ENCODE data around the gene BCL3.

BCL3 gene

GRCh38 chr19:44785271-44785670 lies 36.8 kb downstream of the BCL3 start:
- H3K4me3 ChIP-seq (ENCODE audit: low read depth, low read length) = no peak overlapping the region
- TF ChIP-seq CTCF (IDR thresholded peaks at IDR 0.05; ENCODE audit: low read depth, low read length) = no peak

- H3K4me3 ChIP-seq (ENCODE audit: low read depth, low read length) = no peak overlapping the region
- no peak for TF ChIP-seq CTCF (IDR thresholded peaks at IDR 0.05; ENCODE audit: low read depth, low read length)
Observed at GRCh38 chr19:44785993-44786392, 37.5 kb downstream of the BCL3 start.

GRCh38 chr19:44788971-44789370 lies 40.5 kb downstream of the BCL3 start:
- no peak overlapping the region for H3K4me3 ChIP-seq (ENCODE audit: low read depth, low read length)
- no peak for TF ChIP-seq CTCF (IDR thresholded peaks at IDR 0.05; ENCODE audit: low read depth, low read length)

- no peak overlapping the region for H3K4me3 ChIP-seq (ENCODE audit: low read depth, low read length)
- TF ChIP-seq CTCF (IDR thresholded peaks at IDR 0.05; ENCODE audit: low read depth, low read length) = no peak
Observed at GRCh38 chr19:44789943-44790483, 41.5 kb downstream of the BCL3 start.

GRCh38 chr19:44792281-44792680 lies 43.8 kb downstream of the BCL3 start:
- no peak overlapping the region for H3K4me3 ChIP-seq (ENCODE audit: low read depth, low read length)
- TF ChIP-seq CTCF (IDR thresholded peaks at IDR 0.05; ENCODE audit: low read depth, low read length) = no peak

GRCh38 chr19:44794610-44795009 lies 46.1 kb downstream of the BCL3 start:
- TF ChIP-seq CTCF (IDR thresholded peaks at IDR 0.05; ENCODE audit: low read depth, low read length) = no peak

GRCh38 chr19:44795398-44795987 lies 47.0 kb downstream of the BCL3 start:
- TF ChIP-seq CTCF (IDR thresholded peaks at IDR 0.05; ENCODE audit: low read depth, low read length) = no peak
- no peak overlapping the region for H3K4me3 ChIP-seq (ENCODE audit: low read depth, low read length)

More at GRCh38 chr19:44794610-44795009, 46.1 kb downstream of the BCL3 start:
- no peak overlapping the region for H3K4me3 ChIP-seq (ENCODE audit: low read depth, low read length)

Data from WI38 (cell line).